Activated CD8-positive, alpha-beta T cell treated with anti-CD3 and anti-CD28 coated beads for 36 hours (primary cell): Measurements from ENCODE around the gene GRB10. TPM values are rescaled to one million over a fixed set of nuclear protein-coding genes. Genes with fewer than 3 reads are reported as not detected.

Experiments
- ATAC-seq: fragments of 200-7000 bp; cut with Tn5 transposase; one replicate; pipeline ENCODE4 v1.10.0; 2021; ENCODE audit warnings: mild to moderate bottlenecking, moderate library complexity
- CTCF ChIA-PET: fragments of 350-600 bp; sonication (Branson Sonifier 250); formaldehyde crosslinking; loops from one replicate; lab custom pipeline; 2021; ENCODE audit warnings: antibody characterized with exemption; lab: Charles Lee
- POLR2A ChIA-PET: fragments of 350-600 bp; sonication (Branson Sonifier 250); formaldehyde crosslinking; loops from one replicate; lab custom pipeline; 2021; ENCODE audit warnings: antibody characterized with exemption; lab: Charles Lee
- DNase-seq: peaks from one replicate; pipeline ENCODE4 v3.0.0-alpha.2; 2020
- H3K27ac Mint-ChIP-seq: one replicate; pipeline ENCODE4 v1.8.0; 2021; ENCODE audit warnings: mild to moderate bottlenecking, mixed read lengths
- H3K27me3 Mint-ChIP-seq: one replicate; pipeline ENCODE4 v1.8.0; 2021; ENCODE audit warnings: mixed read lengths
- H3K36me3 Mint-ChIP-seq: one replicate; pipeline ENCODE4 v1.8.0; 2021; ENCODE audit warnings: low read depth, mixed read lengths
- H3K4me1 Mint-ChIP-seq: one replicate; pipeline ENCODE4 v1.8.0; 2021; ENCODE audit warnings: low read depth, mixed read lengths
- H3K4me3 Mint-ChIP-seq: one replicate; pipeline ENCODE4 v1.8.0; 2021; ENCODE audit warnings: mild to moderate bottlenecking, moderate library complexity, mixed read lengths
- H3K9me3 Mint-ChIP-seq: one replicate; pipeline ENCODE4 v1.8.0; 2021; ENCODE audit warnings: mixed read lengths
- intact Hi-C: fragments of 100-400 bp; cut with micrococcal nuclease; formaldehyde crosslinking; loops from one replicate; pipeline ENCODE4 v1.10.0; 2022
- total RNA-seq, 2 experiments: library from RNA; stranded (reverse); gene quantifications; one replicate each; pipeline ENCODE4 v1.2.3, GENCODE V29; 2021
- TF ChIP-seq, protein P1 (sequence below): fragments of 200-600 bp; IDR thresholded peaks from one replicate; pipeline ENCODE4 v1.8.0; 2022; ENCODE audit warnings: antibody characterized with exemption, mild to moderate bottlenecking

GRB10 gene
- total RNA-seq, 2 experiments from 2014 or later, result 5.6 to 6.9 TPM

DNA sequence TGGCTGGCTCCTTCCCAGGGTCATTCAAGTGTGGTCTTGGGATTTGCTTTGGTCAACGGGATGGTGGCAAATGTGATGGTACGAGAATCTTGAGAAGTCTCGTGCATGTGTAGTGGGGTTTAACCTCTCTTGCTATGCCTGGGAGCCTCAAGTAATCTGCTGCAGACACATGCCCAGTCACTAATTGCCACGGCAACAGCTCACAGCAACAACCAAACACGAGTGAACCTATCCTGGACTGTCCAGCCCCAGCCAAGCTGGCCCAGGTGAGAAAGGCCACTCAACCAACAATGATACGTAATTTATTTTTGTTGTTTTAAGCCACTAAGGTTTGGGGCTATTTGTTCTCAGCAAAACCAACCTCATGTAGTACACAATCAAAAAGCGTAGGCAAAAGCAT lies 179.4 kb downstream of the GRB10 start:
- no peaks in the 10 kb centered on the region for H3K27me3 Mint-ChIP-seq
- no peaks in the 10 kb centered on the region for H3K36me3 Mint-ChIP-seq
- TF ChIP-seq, protein P1, sequence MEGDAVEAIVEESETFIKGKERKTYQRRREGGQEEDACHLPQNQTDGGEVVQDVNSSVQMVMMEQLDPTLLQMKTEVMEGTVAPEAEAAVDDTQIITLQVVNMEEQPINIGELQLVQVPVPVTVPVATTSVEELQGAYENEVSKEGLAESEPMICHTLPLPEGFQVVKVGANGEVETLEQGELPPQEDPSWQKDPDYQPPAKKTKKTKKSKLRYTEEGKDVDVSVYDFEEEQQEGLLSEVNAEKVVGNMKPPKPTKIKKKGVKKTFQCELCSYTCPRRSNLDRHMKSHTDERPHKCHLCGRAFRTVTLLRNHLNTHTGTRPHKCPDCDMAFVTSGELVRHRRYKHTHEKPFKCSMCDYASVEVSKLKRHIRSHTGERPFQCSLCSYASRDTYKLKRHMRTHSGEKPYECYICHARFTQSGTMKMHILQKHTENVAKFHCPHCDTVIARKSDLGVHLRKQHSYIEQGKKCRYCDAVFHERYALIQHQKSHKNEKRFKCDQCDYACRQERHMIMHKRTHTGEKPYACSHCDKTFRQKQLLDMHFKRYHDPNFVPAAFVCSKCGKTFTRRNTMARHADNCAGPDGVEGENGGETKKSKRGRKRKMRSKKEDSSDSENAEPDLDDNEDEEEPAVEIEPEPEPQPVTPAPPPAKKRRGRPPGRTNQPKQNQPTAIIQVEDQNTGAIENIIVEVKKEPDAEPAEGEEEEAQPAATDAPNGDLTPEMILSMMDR, result no peak
- intact Hi-C loops, result no loop called here
- H3K4me1 Mint-ChIP-seq, result peaks cover 9% of the 10 kb centered on the region
- no peak overlapping the region for H3K27ac Mint-ChIP-seq
- no peak overlapping the region for H3K4me3 Mint-ChIP-seq
- ATAC-seq, result no peak
- H3K9me3 Mint-ChIP-seq, result peaks cover 5% of the 10 kb centered on the region
- ChIA-PET CTCF (no interaction called here), POLR2A (no interaction called here)
- DNase-seq, result no peak

DNA sequence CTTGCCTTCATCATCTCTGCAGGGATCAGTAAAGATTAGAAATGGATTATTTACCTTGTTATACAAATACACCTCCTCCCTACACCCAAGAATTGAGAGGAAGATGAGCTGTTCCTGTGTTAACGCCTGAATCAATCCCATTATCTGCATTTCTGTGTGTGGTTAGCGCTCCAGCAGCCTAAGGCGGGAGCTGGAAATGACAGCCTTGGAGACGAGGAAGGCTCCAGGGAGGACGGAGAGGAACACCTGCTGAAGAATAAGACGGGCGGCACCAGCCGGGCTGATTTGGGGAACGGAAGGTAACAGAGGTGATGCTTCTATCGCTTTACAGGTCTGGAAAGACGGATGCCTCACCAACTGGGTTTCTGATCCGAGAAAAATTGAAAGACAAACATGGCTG lies 183.3 kb downstream of the GRB10 start:
- DNase-seq (no peak), ATAC-seq (no peak)
- no peaks in the 10 kb centered on the region for H3K36me3 Mint-ChIP-seq
- H3K4me3 Mint-ChIP-seq, result no peak overlapping the region
- no peaks in the 10 kb centered on the region for H3K27me3 Mint-ChIP-seq
- peaks cover 12% of the 10 kb centered on the region for H3K4me1 Mint-ChIP-seq
- ChIA-PET POLR2A (no interaction called here), CTCF (interaction anchor here (5.5 kb wide), 1 partner anchor 132 kb away, joined by 22 read pairs; no protein-coding TSS in a partner anchor)
- TF ChIP-seq, protein P1, result no peak
- H3K27ac Mint-ChIP-seq, result no peak overlapping the region
- intact Hi-C loops, result no loop called here
- H3K9me3 Mint-ChIP-seq, result no peaks in the 10 kb centered on the region

DNA sequence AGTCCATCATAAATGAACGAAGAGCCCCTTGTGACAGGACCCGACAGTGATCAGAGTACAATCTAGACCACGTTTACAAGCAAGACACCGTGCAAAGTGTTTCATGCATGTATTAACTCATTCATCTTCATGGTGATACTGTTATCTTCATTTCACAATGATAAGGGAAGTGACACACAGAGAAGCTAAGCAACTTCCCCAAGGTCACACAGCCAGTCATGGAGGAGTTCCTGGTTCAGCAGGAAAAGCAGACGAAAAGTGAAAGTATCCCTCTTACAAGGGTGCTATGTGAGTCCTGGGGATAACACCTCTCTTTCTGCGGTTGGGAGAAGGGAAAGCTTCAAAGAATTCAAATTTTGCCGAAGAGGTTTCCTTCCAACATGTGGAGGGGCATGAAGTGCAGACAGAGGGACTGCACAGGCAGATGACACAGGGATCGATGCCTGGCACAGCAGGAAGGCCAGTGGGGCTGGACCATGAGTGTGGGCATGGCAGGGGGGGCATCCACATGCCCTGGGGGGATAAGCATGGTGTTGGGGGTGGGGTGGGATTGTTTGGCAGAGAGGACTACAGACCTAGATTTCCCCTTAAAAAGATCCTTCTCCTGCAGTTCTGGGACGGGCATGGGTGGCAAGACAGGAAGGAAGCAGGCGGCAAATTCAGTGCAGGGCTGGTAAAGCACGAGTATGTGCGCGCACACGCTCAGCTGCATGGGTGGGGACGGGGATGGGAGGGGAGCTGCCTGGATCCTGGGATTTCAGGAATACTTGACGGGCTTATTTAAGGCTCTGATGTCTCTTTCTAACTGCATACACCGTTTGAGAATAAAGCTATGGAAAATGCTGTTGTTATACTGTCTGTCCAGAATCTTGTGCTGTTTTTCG lies 184.0 kb downstream of the GRB10 start:
- Mint-ChIP-seq H3K9me3 (no peaks in the 10 kb centered on the region), H3K4me3 (no peak overlapping the region), H3K27me3 (no peaks in the 10 kb centered on the region), H3K27ac (no peak overlapping the region), H3K36me3 (no peaks in the 10 kb centered on the region), H3K4me1 (peaks cover 15% of the 10 kb centered on the region)
- intact Hi-C loops, result no loop called here
- no peak for ATAC-seq
- TF ChIP-seq, protein P1, result no peak
- ChIA-PET CTCF (interaction anchor here (1.0 to 5.5 kb wide), 4 partner anchors 14 to 492 kb away, joined by 3 to 22 read pairs (median 9); no protein-coding TSS in a partner anchor), POLR2A (no interaction called here)
- no peak for DNase-seq

DNA sequence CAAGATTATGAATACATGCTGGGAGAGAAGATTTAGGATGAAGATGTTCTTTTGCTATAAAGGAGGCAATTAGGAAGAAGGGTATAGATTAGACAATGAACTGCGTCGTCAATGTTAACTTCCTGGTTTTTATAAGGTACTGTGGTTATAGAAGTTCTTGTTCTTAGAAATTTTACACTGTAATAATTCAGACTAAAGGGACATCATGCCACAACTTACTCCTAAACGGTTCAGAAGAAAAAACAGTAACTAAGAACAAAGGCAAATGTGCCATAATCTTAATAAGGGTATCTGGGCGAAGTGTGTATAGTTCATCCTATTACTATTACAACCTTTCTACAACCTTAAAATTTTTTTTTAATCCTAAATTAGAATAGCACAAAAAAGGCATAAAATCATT lies 186.2 kb downstream of the GRB10 start:
- Mint-ChIP-seq H3K36me3 (no peaks in the 10 kb centered on the region), H3K27me3 (no peaks in the 10 kb centered on the region), H3K4me3 (no peak overlapping the region), H3K9me3 (no peaks in the 10 kb centered on the region), H3K27ac (no peak overlapping the region), H3K4me1 (peaks cover 15% of the 10 kb centered on the region)
- TF ChIP-seq, protein P1, result no peak
- CTCF ChIA-PET, result interaction anchor here (1.0 to 5.5 kb wide), 6 partner anchors 8 to 129 kb away, joined by 3 to 22 read pairs (median 3); no protein-coding TSS in a partner anchor
- DNase-seq (no peak), ATAC-seq (no peak)
- POLR2A ChIA-PET, result no interaction called here
- intact Hi-C loops, result no loop called here

DNA sequence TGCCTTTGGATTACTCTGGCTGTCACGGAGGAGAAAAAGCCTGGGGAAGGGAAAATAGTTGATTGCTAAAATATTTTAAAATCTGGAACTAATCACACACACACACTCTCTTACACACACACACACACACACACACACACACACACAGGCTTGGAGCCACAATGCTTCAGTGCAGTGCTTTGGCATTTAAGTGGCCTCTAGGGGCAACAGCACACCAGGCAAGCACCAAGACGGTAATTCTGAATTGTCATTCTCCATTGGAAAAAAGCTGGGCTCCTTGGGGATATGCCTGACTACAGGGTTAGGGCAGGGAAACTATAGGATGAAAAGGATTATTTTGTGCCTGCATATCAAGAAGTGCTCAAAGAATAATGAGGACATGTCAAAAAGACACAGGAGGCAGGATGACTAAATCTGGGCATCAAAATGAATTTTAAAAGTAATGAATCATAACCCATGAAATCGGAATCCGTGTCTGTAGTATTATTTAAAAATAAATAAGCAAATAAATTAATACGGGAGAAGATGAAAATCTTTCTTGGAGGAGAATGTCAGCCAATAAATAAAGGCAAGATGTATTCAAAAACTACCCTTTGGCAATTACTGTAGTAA lies 187.1 kb downstream of the GRB10 start:
- Mint-ChIP-seq H3K9me3 (no peaks in the 10 kb centered on the region), H3K27me3 (no peaks in the 10 kb centered on the region), H3K4me1 (peaks cover 15% of the 10 kb centered on the region), H3K4me3 (no peak overlapping the region), H3K36me3 (no peaks in the 10 kb centered on the region), H3K27ac (no peak overlapping the region)
- DNase-seq (peak; percentile 32), ATAC-seq (peak; percentile 74)
- POLR2A ChIA-PET, result no interaction called here
- CTCF ChIA-PET, result interaction anchor here (0.8 to 5.5 kb wide), 8 partner anchors 9 to 567 kb away, joined by 3 to 22 read pairs (median 4); no protein-coding TSS in a partner anchor
- intact Hi-C loops, result no loop called here
- TF ChIP-seq, protein P1, result no peak
